GM18498 (cell line): ENCODE results near the gene SERPINA10.

ENCODE experiments used
- ATAC-seq: cut with Tn5 transposase; IDR thresholded peaks from one replicate; pipeline ENCODE4 v1.9.1; 2021; ENCODE audit warnings: mild to moderate bottlenecking, moderate library complexity; ENCODE audit not compliant: unreplicated experiment

SERPINA10 gene

GRCh38 chr14:94292872-94293577 is at the start of gene SERPINA10:
TSS of gene SERPINA10 (minus strand) at chr14:94293268. CDS start at chr14:94290593, 2,675 bp downstream.
- no peak for ATAC-seq

- ATAC-seq = no peak
These were observed 49.4 kb upstream of the SERPINA10 start for GRCh38 chr14:94342334-94342934.

- no peak for ATAC-seq
These were observed 48.7 kb upstream of the SERPINA10 start for GRCh38 chr14:94341656-94342333.

GRCh38 chr14:94340533-94340932 is 47.5 kb upstream of the SERPINA10 start:
- ATAC-seq = no peak

- no peak for ATAC-seq
These were observed 45.0 kb upstream of the SERPINA10 start for GRCh38 chr14:94338023-94338422.

- no peak for ATAC-seq
These were observed 44.2 kb upstream of the SERPINA10 start for GRCh38 chr14:94337274-94337673.

- no peak for ATAC-seq
These were observed 41.8 kb upstream of the SERPINA10 start for GRCh38 chr14:94334872-94335271.

- ATAC-seq = no peak
These were observed 39.5 kb upstream of the SERPINA10 start for GRCh38 chr14:94332587-94332986.

GRCh38 chr14:94332063-94332583 is 39.1 kb upstream of the SERPINA10 start:
- no peak for ATAC-seq

- ATAC-seq = no peak
These were observed 38.4 kb upstream of the SERPINA10 start for GRCh38 chr14:94331462-94331861.

GRCh38 chr14:94330857-94331256 is 37.8 kb upstream of the SERPINA10 start:
- no peak for ATAC-seq

GRCh38 chr14:94330432-94330831 is 37.4 kb upstream of the SERPINA10 start:
- ATAC-seq = no peak

- ATAC-seq = no peak
These were observed 36.8 kb upstream of the SERPINA10 start for GRCh38 chr14:94329857-94330256.

GRCh38 chr14:94328196-94328595 is 35.1 kb upstream of the SERPINA10 start:
- ATAC-seq = no peak

- no peak for ATAC-seq
These were observed 29.8 kb upstream of the SERPINA10 start, which contains the start of gene SERPINA6 for GRCh38 chr14:94322648-94323570. TSS of gene SERPINA6 (minus strand) at chr14:94323336. CDS start at chr14:94314648, 8,688 bp downstream.

GRCh38 chr14:94321421-94322271 is 28.6 kb upstream of the SERPINA10 start:
- ATAC-seq = no peak

- ATAC-seq = no peak
These were observed 27.2 kb upstream of the SERPINA10 start for GRCh38 chr14:94320243-94320642.

GRCh38 chr14:94317259-94317658 is 24.2 kb upstream of the SERPINA10 start:
- ATAC-seq = no peak

- ATAC-seq = no peak
These were observed 23.6 kb upstream of the SERPINA10 start for GRCh38 chr14:94316692-94317091.

- no peak for ATAC-seq
These were observed 21.8 kb upstream of the SERPINA10 start for GRCh38 chr14:94314890-94315289.
